CD14-positive monocyte (primary cell): ENCODE data around the gene DNAH3. TPM values are rescaled to one million over a fixed set of nuclear protein-coding genes. Genes with fewer than 3 reads are reported as not detected.

Source experiments
- DNase-seq, 3 donors: peaks; one replicate each; pipeline ENCODE4 v3.0.0-alpha.2; 2011 to 2022
- H2AFZ ChIP-seq: 2 replicates; pipeline ENCODE4 v1.6.0; 2012; ENCODE audit warnings: mild to moderate bottlenecking, low read depth, low read length, inconsistent platforms; ENCODE audit not compliant: insufficient read depth, poor library complexity, severe bottlenecking
- H3K27ac ChIP-seq, 2 donors: 1 replicate in 1 of 2; 2 replicates in 1 of 2; pipeline ENCODE4 v1.5.1; 2012 to 2013; ENCODE audit warnings: low read length in 2 of 2, control low read depth in 1 of 2, inconsistent platforms in 1 of 2, low read depth in 1 of 2, mild to moderate bottlenecking in 1 of 2
- H3K27me3 ChIP-seq, 2 donors: one replicate each; pipeline versions ENCODE4 v1.6.0 to v1.6.1; 2011 to 2013; ENCODE audit warnings: low read length in 2 of 2; ENCODE audit not compliant: control insufficient read depth in 2 of 2, insufficient read depth in 2 of 2
- H3K36me3 ChIP-seq, 2 donors: replicated peaks in 1 of 2; 1 replicate in 1 of 2; 2 replicates in 1 of 2; pipeline versions ENCODE4 v1.5.1 to v1.6.1; 2012 to 2013; ENCODE audit warnings: low read length in 2 of 2, control low read depth in 1 of 2, inconsistent platforms in 1 of 2, mild to moderate bottlenecking in 1 of 2; ENCODE audit not compliant: insufficient read depth in 2 of 2, control insufficient read depth in 1 of 2
- H3K4me1 ChIP-seq, 2 donors: 1 replicate in 1 of 2; 2 replicates in 1 of 2; pipeline versions ENCODE4 v1.5.1 to v1.6.1; 2012 to 2013; ENCODE audit warnings: low read length in 2 of 2, control low read depth in 1 of 2, inconsistent platforms in 1 of 2, mild to moderate bottlenecking in 1 of 2, moderate library complexity in 1 of 2; ENCODE audit not compliant: insufficient read depth in 2 of 2, control insufficient read depth in 1 of 2
- H3K4me2 ChIP-seq: replicated peaks from 2 replicates; pipeline ENCODE3; 2012; ENCODE audit warnings: low read length, moderate library complexity, mild to moderate bottlenecking; ENCODE audit not compliant: poor library complexity, severe bottlenecking; ENCODE audit errors: extremely low read depth
- H3K4me3 ChIP-seq, 3 experiments: fragments of 200-600 bp in 1 of 3; sonication (generic) in 1 of 3; replicated peaks in 1 of 3; 1 replicate in 2 of 3; 2 replicates in 1 of 3; pipeline ENCODE4 v1.5.1; 2011 to 2013; ENCODE audit warnings: low read length in 3 of 3, mild to moderate bottlenecking in 3 of 3, control low read depth in 2 of 3, low read depth in 2 of 3, inconsistent platforms in 1 of 3, moderate library complexity in 1 of 3
- H3K79me2 ChIP-seq: 2 replicates; pipeline ENCODE4 v1.6.0; 2012; ENCODE audit warnings: mild to moderate bottlenecking, control low read depth, inconsistent platforms, low read length, moderate library complexity; ENCODE audit not compliant: insufficient read depth
- H3K9ac ChIP-seq: 2 replicates; pipeline ENCODE4 v1.6.0; 2017; ENCODE audit warnings: low read length, mild to moderate bottlenecking; ENCODE audit not compliant: insufficient read depth, poor library complexity, severe bottlenecking
- H3K9me3 ChIP-seq, 2 donors: replicated peaks in 1 of 2; 1 replicate in 1 of 2; 2 replicates in 1 of 2; pipeline versions ENCODE4 v1.5.1 to v1.6.1; 2012 to 2013; ENCODE audit warnings: low read length in 2 of 2, control low read depth in 1 of 2; ENCODE audit not compliant: control insufficient read depth in 1 of 2, insufficient read depth in 1 of 2
- H4K20me1 ChIP-seq: 2 replicates; pipeline ENCODE4 v1.6.0; 2012; ENCODE audit warnings: mild to moderate bottlenecking, low read length, control low read depth, moderate library complexity; ENCODE audit not compliant: insufficient read depth
- H3K27ac Mint-ChIP-seq, 7 donors: one replicate each; pipeline ENCODE4 v1.8.0; 2020; ENCODE audit warnings: mild to moderate bottlenecking in 7 of 7, mixed read lengths in 7 of 7, moderate library complexity in 6 of 7, inconsistent platforms in 2 of 7
- H3K27me3 Mint-ChIP-seq, 3 donors: one replicate each; pipeline ENCODE4 v1.8.0; 2021 to 2022; ENCODE audit warnings: low read depth in 3 of 3, mild to moderate bottlenecking in 3 of 3, mixed read lengths in 3 of 3, moderate library complexity in 3 of 3, inconsistent platforms in 1 of 3
- H3K36me3 Mint-ChIP-seq, 2 donors: one replicate each; pipeline ENCODE4 v1.8.0; 2020; ENCODE audit warnings: mixed read lengths in 2 of 2, inconsistent platforms in 1 of 2, mild to moderate bottlenecking in 1 of 2
- H3K4me1 Mint-ChIP-seq: one replicate; pipeline ENCODE4 v1.8.0; 2020; ENCODE audit warnings: mild to moderate bottlenecking, mixed read lengths
- H3K4me3 Mint-ChIP-seq, 2 donors: one replicate each; pipeline ENCODE4 v1.8.0; 2020; ENCODE audit warnings: mild to moderate bottlenecking in 2 of 2, mixed read lengths in 2 of 2, moderate library complexity in 1 of 2
- H3K9me3 Mint-ChIP-seq, 7 donors: one replicate each; pipeline ENCODE4 v1.8.0; 2020 to 2022; ENCODE audit warnings: mixed read lengths in 7 of 7, mild to moderate bottlenecking in 6 of 7, moderate library complexity in 6 of 7, inconsistent platforms in 2 of 7
- CTCF ChIP-seq: fragments of 200-600 bp; IDR thresholded peaks from one replicate; pipeline ENCODE4 v1.8.0; 2022; ENCODE audit warnings: antibody characterized with exemption, mild to moderate bottlenecking
- WGBS: methylation state at CpG from one replicate; pipeline ENCODE4 v1.1.5; 2013; ENCODE audit warnings: missing lambda C conversion rate; ENCODE audit not compliant: insufficient coverage; 5-methylcytosine and 5-hydroxymethylcytosine counted together
- intact Hi-C, 2 donors: fragments of 100-400 bp; cut with micrococcal nuclease; formaldehyde crosslinking; loops; one replicate each; pipeline versions ENCODE4 v1.15.0 to v1.15.1; 2023
- polyA plus RNA-seq, 3 donors: library from polyadenylated mRNA; depleted of rRNA in 1 of 3; unstranded in 2 of 3; stranded (reverse) in 1 of 3; fragments of 300-500 nt in 2 of 3; fragments of >200 nt in 1 of 3; fragmentation: Illumina TruSeq in 2 of 3; gene quantifications; 1 replicate in 2 of 3; 2 replicates in 1 of 3; pipeline ENCODE4 v1.2.3, GENCODE V29; 2012 to 2021

The DNAH3 gene
- polyA plus RNA-seq, 3 donors: not detected

- H3K4me1 ChIP-seq: no peaks in the 10 kb centered on the region
- H3K4me3 ChIP-seq: no peak overlapping the region
- no peaks in the 10 kb centered on the region for H3K9me3 ChIP-seq
- H3K79me2 ChIP-seq: no peaks in the 10 kb centered on the region
- Mint-ChIP-seq H3K27ac (no peak overlapping the region), H3K4me3 (no peak overlapping the region), H3K36me3 (no peaks in the 10 kb centered on the region), H3K27me3 (peaks cover 0 to 3% (median 0%) of the 10 kb centered on the region in 3 donors), H3K4me1 (no peaks in the 10 kb centered on the region), H3K9me3 (peaks cover 0 to 1% (median 0%) of the 10 kb centered on the region in 7 donors)
- no peak overlapping the region for H3K27ac ChIP-seq
- no peak overlapping the region for H2AFZ ChIP-seq
- no peaks in the 10 kb centered on the region for H4K20me1 ChIP-seq
- 94% methylated on average over 5 of the region's 10 CpGs for WGBS
- H3K9ac ChIP-seq: no peak overlapping the region
- intact Hi-C loops: no loop called here
- no peaks in the 10 kb centered on the region for H3K27me3 ChIP-seq
- H3K4me2 ChIP-seq: no peak overlapping the region
- TF ChIP-seq CTCF: no peak
- DNase-seq: no peak
- no peaks in the 10 kb centered on the region for H3K36me3 ChIP-seq
Observed at GRCh38 chr16:21033704-21034103, 116.9 kb downstream of the DNAH3 start.

- no peak for DNase-seq
- H3K4me1 ChIP-seq: no peaks in the 10 kb centered on the region
- H3K9ac ChIP-seq: no peak overlapping the region
- Mint-ChIP-seq H3K9me3 (peaks cover 0 to 1% (median 0%) of the 10 kb centered on the region in 7 donors), H3K27me3 (peaks cover 0 to 3% (median 0%) of the 10 kb centered on the region in 3 donors), H3K4me1 (no peaks in the 10 kb centered on the region), H3K4me3 (no peak overlapping the region), H3K27ac (no peak overlapping the region), H3K36me3 (no peaks in the 10 kb centered on the region)
- H3K27ac ChIP-seq: no peak overlapping the region
- no peak for TF ChIP-seq CTCF
- no peak overlapping the region for H3K4me3 ChIP-seq
- H3K79me2 ChIP-seq: no peaks in the 10 kb centered on the region
- H3K27me3 ChIP-seq: no peaks in the 10 kb centered on the region
- H3K4me2 ChIP-seq: no peak overlapping the region
- H4K20me1 ChIP-seq: no peaks in the 10 kb centered on the region
- no peak overlapping the region for H2AFZ ChIP-seq
- WGBS: no CpG with 5 or more reads among the region's 3 CpGs
- intact Hi-C loops: no loop called here
- no peaks in the 10 kb centered on the region for H3K36me3 ChIP-seq
- H3K9me3 ChIP-seq: no peaks in the 10 kb centered on the region
Observed at GRCh38 chr16:21033264-21033663, 117.4 kb downstream of the DNAH3 start.
